Panc1 (cell line): Measurements from ENCODE around the gene SSBP2. TPM values are rescaled to one million over a fixed set of nuclear protein-coding genes. Genes with fewer than 3 reads are reported as not detected.
"Not testable (repeated sequence)": the region's sequence is repeated elsewhere in the genome, so short reads cannot be mapped to it uniquely, and the experiment has no call there.

Source experiments
- ATAC-seq: fragments of 200-7000 bp; cut with Tn5 transposase; 2 replicates; pipeline ENCODE4 v1.9.1; 2020; ENCODE audit warnings: mild to moderate bottlenecking, moderate library complexity
- BruUV-seq: library from RNA; stranded (reverse); fragments of 400-500 nt; replicated peaks from 2 replicates; lab custom pipeline; 2021; lab: Mats Ljungman, UMichigan
- CTCF ChIA-PET: fragments of 300-600 bp; sonication (Branson Sonifier 250); formaldehyde crosslinking; loops from one replicate; lab custom pipeline; 2022; ENCODE audit warnings: antibody characterized with exemption; lab: Charles Lee
- POLR2A ChIA-PET: fragments of 300-600 bp; sonication (Branson Sonifier 250); formaldehyde crosslinking; loops from one replicate; lab custom pipeline; 2022; ENCODE audit warnings: antibody characterized with exemption; lab: Charles Lee
- DNase-seq: peaks from one replicate; pipeline ENCODE4 v3.0.0-alpha.2; 2010; ENCODE audit warnings: low read depth, low spot score
- H3K27ac ChIP-seq: 2 replicates; pipeline ENCODE4 v1.5.1; 2011; ENCODE audit warnings: mild to moderate bottlenecking, low read length, inconsistent platforms
- H3K27me3 ChIP-seq: fragments of 200-500 bp; sonication (Bioruptor generic); 2 replicates; pipeline ENCODE4 v1.6.0; 2014; ENCODE audit warnings: low read length, inconsistent platforms; ENCODE audit not compliant: control insufficient read depth, insufficient read depth
- H3K36me3 ChIP-seq: fragments of 200-500 bp; sonication (Bioruptor generic); 2 replicates; pipeline ENCODE4 v1.5.1; 2014; ENCODE audit warnings: inconsistent platforms, mild to moderate bottlenecking, low read length, moderate library complexity; ENCODE audit not compliant: control insufficient read depth, insufficient read depth
- H3K4me1 ChIP-seq: 2 replicates; pipeline ENCODE4 v1.5.1; 2011; ENCODE audit warnings: inconsistent platforms, mild to moderate bottlenecking, low read length, moderate library complexity; ENCODE audit not compliant: control insufficient read depth, insufficient read depth
- H3K4me3 ChIP-seq, 2 experiments: 2 replicates each; pipeline ENCODE4 v1.5.1; 2011 to 2012; ENCODE audit warnings: low read depth in 2 of 2, low read length in 2 of 2, mild to moderate bottlenecking in 2 of 2, inconsistent platforms in 1 of 2, moderate library complexity in 1 of 2
- H3K9me3 ChIP-seq: fragments of 200-500 bp; sonication (Bioruptor generic); 2 replicates; pipeline ENCODE4 v1.5.1; 2014; ENCODE audit warnings: low read depth, mild to moderate bottlenecking, inconsistent platforms, low read length, moderate library complexity; ENCODE audit not compliant: control insufficient read depth, insufficient read depth
- CTCF ChIP-seq: fragments of 450-650 bp; IDR thresholded peaks from 2 replicates; pipeline ENCODE4 v1.5.1; 2017; ENCODE audit warnings: mild to moderate bottlenecking
- POLR2AphosphoS5 ChIP-seq: IDR thresholded peaks from 2 replicates; pipeline ENCODE4 v1.6.1; 2012; ENCODE audit warnings: mild to moderate bottlenecking, low read depth, low read length, moderate library complexity
- REST ChIP-seq, 2 experiments: IDR thresholded peaks; 2 replicates each; pipeline ENCODE4 v1.6.1; 2011 to 2012; ENCODE audit warnings: low read depth in 2 of 2, control low read depth in 1 of 2, low read length in 1 of 2, mild to moderate bottlenecking in 1 of 2, moderate library complexity in 1 of 2; ENCODE audit not compliant: insufficient read depth in 1 of 2
- SIN3A ChIP-seq: IDR thresholded peaks from 2 replicates; pipeline ENCODE4 v1.6.1; 2012; ENCODE audit warnings: low read depth, mild to moderate bottlenecking, low read length, moderate library complexity, borderline replicate concordance; ENCODE audit not compliant: insufficient read depth
- TCF7L2 ChIP-seq: IDR thresholded peaks from 2 replicates; pipeline ENCODE4 v1.6.1; 2011; ENCODE audit warnings: mild to moderate bottlenecking, low read depth, low read length, inconsistent platforms
- in situ Hi-C: cut with HindIII; loops from 2 replicates; pipeline ENCODE4 v1.10.0; 2016; ENCODE audit warnings: low sequenced_read_pairs, low pct_unique_long_range_greater_than_20kb
- intact Hi-C: fragments of 100-400 bp; cut with micrococcal nuclease; formaldehyde crosslinking; loops from one replicate; pipeline ENCODE4 v1.10.0; 2022; ENCODE audit not compliant: unreplicated experiment
- total RNA-seq: library from RNA; stranded (reverse); gene quantifications from one replicate; pipeline ENCODE4 v1.2.1, GENCODE V29; 2021; ENCODE audit not compliant: unreplicated experiment

SSBP2 gene
- total RNA-seq, 1 experiment from 2014 or later, result 16.3 TPM

GRCh38 chr5:81675420-81675819 is 75.5 kb downstream of the SSBP2 start:
- in situ Hi-C loops, result no loop called here
- no peaks in the 10 kb centered on the region for H3K36me3 ChIP-seq
- no peaks in the 10 kb centered on the region for H3K9me3 ChIP-seq
- ChIA-PET CTCF (no interaction called here), POLR2A (no interaction called here)
- H3K27ac ChIP-seq, result no peak overlapping the region
- TF ChIP-seq REST (IDR thresholded peaks at IDR 0.05; ENCODE audit: insufficient read depth in 1 of 2, low read depth in 2 of 2, low read length in 1 of 2) (no peak), POLR2AphosphoS5 (no peak), TCF7L2 (no peak), CTCF (no peak), SIN3A (no peak)
- intact Hi-C loops, result no loop called here
- DNase-seq (no peak), ATAC-seq (no peak)
- H3K4me3 ChIP-seq, result no peak overlapping the region
- BruUV-seq, result no TSS peak
- H3K4me1 ChIP-seq, result no peaks in the 10 kb centered on the region
- no peaks in the 10 kb centered on the region for H3K27me3 ChIP-seq

- DNase-seq, result no peak
- BruUV-seq, result no TSS peak
- intact Hi-C loops (no loop called here), in situ Hi-C loops (no loop called here)
- TF ChIP-seq CTCF (no peak), SIN3A (no peak), TCF7L2 (no peak), REST (IDR thresholded peaks at IDR 0.05; ENCODE audit: insufficient read depth in 1 of 2, low read depth in 2 of 2, low read length in 1 of 2) (no peak), POLR2AphosphoS5 (no peak)
- H3K9me3 ChIP-seq, result no peaks in the 10 kb centered on the region
- peaks cover 3% of the 10 kb centered on the region; the same call in 1 of the 2 replicates for H3K4me1 ChIP-seq
- H3K36me3 ChIP-seq, result no peaks in the 10 kb centered on the region
- H3K4me3 ChIP-seq, result no peak overlapping the region
- ChIA-PET CTCF (no interaction called here), POLR2A (no interaction called here)
- H3K27ac ChIP-seq, result no peak overlapping the region
- no peak for ATAC-seq
- no peaks in the 10 kb centered on the region for H3K27me3 ChIP-seq
These were observed 85.1 kb downstream of the SSBP2 start for GRCh38 chr5:81665795-81666194.

- CTCF ChIA-PET, POLR2A ChIA-PET: not testable (repeated sequence)
These were observed 90.3 kb downstream of the SSBP2 start for GRCh38 chr5:81660624-81661023.

More at GRCh38 chr5:81660624-81661023, 90.3 kb downstream of the SSBP2 start:
- ATAC-seq, H3K4me1 ChIP-seq, H3K4me3 ChIP-seq, BruUV-seq, H3K27me3 ChIP-seq, in situ Hi-C loops, H3K27ac ChIP-seq, intact Hi-C loops, DNase-seq, H3K9me3 ChIP-seq, H3K36me3 ChIP-seq: not testable (repeated sequence)
